HG02938 (cell line): ENCODE data around the gene UBAP1L.

ENCODE experiments used
- ATAC-seq: cut with Tn5 transposase; IDR thresholded peaks from one replicate; pipeline ENCODE4 v1.9.1; 2021; ENCODE audit warnings: mild to moderate bottlenecking, moderate library complexity; ENCODE audit not compliant: unreplicated experiment

UBAP1L gene

DNA sequence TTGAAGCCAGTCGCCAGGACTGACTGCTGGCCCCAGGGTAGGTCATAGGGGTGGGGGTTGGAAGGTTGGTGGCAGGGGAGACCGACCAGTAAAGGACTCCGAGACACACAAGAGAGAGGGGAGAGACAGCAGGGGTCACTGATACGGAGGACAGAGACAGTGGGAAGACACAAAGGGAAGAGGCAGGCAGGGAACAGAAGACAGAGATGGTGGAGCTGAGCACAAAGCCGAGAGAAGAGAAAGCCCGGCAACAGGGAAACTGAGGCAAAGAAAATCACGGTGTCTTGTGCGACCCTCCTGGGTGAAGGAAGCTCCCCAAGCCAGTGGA lies 47.7 kb downstream of the UBAP1L start:
- no peak for ATAC-seq

GRCh38 chr15:65066635-65067316 lies 48.2 kb downstream of the UBAP1L start:
- no peak for ATAC-seq

- ATAC-seq, result no peak
Observed at GRCh38 chr15:65066001-65066634, 48.9 kb downstream of the UBAP1L start.

- ATAC-seq, result no peak
Observed at GRCh38 chr15:65062726-65063125, 52.3 kb downstream of the UBAP1L start.

- no peak for ATAC-seq
Observed at GRCh38 chr15:65062061-65062460, 52.9 kb downstream of the UBAP1L start.

GRCh38 chr15:65060641-65061397 lies 54.2 kb downstream of the UBAP1L start:
- no peak for ATAC-seq

GRCh38 chr15:65059931-65060596 lies 54.9 kb downstream of the UBAP1L start:
- no peak for ATAC-seq

GRCh38 chr15:65059369-65059750 lies 55.6 kb downstream of the UBAP1L start:
- ATAC-seq, result no peak

- no peak for ATAC-seq
Observed at GRCh38 chr15:65058394-65059368, 56.3 kb downstream of the UBAP1L start.

- no peak for ATAC-seq
Observed at GRCh38 chr15:65057549-65057940, 57.5 kb downstream of the UBAP1L start.

GRCh38 chr15:65056868-65057548 lies 58.0 kb downstream of the UBAP1L start:
- ATAC-seq, result no peak

DNA sequence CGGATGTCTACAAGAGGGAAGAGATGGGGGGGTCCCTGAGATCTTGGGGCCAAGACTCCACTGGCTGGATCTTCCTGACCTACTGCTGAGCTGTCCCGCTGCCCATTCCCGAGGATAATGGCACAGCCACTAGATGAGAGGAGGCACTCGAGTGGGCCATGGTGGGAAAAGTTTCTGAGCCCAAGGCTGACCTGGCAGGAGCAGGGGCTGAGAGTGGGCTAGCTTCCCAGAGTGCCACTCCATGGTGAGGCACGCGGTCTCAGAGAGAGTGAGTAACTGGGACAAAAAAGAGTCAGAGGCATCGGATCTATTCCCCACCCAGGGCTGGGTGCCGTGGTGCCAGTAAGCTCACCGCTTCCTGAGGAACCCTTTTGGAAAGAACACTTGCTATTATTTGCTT lies 58.9 kb downstream of the UBAP1L start:
- ATAC-seq, result no peak

GRCh38 chr15:65055201-65055870 lies 59.7 kb downstream of the UBAP1L start:
- ATAC-seq, result no peak

DNA sequence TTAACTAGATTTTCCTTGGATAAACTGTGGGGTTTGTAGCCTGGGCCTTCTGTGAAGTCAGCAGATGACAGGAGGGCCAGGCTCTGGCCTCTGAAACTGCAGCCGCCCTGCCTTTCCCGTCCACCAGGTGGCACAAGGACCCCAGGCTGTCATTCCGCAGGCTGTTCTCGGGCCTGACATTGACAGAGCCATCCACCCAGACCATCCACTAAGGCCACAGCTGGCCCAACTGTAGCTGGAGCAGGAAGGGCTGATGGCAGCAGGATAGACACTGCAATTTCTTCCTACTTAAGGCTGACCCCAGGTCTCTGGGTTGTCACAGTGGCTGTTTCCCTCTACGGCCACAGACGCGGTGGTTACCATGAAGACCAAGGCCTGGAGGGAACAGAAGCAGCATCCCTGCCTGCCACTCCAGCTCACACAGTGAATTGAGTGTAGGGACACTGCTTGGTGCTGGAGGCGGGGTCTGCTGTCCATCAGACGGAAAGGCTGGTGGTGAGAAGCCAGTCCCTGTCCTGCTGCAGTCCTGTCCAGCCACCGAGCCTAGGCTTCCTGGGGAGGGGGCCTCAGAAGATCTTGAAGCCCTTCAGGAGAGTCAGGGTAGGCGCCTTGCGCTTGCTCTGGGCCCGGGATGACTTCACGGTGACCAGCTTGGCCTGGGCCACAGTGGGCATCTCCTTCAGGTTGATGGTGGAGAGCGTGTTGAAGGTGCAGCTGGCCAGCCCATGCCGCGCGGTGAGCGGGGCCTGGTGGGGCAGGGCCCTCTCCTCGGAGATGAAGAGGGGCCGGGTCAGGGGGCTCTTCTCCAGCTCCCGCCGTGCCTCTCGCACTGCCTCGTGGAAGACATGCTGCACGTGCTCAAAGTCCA lies 60.4 kb downstream of the UBAP1L start:
- no peak for ATAC-seq

- ATAC-seq, result no peak
Observed at GRCh38 chr15:65052956-65053355, 62.0 kb downstream of the UBAP1L start.

DNA sequence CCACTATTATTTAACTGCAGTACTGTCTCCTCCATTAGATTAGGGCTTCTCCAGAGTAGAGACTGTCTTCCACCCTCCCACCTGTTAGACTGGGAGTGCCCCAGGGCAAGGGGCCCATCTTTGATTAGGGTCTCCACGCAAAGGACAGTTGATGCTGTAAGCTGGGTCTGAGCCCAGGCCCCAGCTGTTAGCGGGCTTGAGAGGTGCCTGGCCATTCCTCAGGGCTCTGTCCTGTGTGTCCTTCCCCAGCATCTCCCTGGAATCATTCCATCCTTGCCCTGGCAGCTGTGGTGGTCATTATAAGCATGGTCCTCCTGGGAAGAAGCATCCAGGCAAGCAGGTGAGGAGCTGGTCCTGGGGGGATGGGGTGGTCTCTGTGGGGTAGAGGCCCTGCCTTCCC lies 63.7 kb downstream of the UBAP1L start:
- ATAC-seq, result no peak

DNA sequence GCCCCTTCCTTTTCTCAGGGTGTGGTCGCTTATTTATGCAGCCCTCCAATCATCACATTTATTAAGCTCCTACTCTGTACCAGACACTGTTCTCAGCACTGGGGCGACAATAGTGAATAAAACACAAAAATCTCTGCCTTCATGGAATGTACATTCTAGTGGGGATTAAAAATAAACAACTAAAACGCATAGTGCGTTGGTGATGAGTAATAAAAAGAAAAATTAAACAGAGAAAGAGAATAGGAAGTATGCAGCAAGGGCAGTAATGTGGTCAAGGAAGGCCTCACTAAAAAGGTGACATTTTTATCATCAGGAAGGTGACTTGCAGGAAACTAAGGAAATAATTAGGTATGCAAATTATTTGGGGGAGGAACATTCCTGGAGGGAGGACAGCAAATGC lies 64.7 kb downstream of the UBAP1L start:
- no peak for ATAC-seq

- peak; percentile 89 for ATAC-seq
Observed at GRCh38 chr15:65049418-65049840, 65.6 kb downstream of the UBAP1L start.
